ENCODE results near the gene ENTPD2.

DNA sequence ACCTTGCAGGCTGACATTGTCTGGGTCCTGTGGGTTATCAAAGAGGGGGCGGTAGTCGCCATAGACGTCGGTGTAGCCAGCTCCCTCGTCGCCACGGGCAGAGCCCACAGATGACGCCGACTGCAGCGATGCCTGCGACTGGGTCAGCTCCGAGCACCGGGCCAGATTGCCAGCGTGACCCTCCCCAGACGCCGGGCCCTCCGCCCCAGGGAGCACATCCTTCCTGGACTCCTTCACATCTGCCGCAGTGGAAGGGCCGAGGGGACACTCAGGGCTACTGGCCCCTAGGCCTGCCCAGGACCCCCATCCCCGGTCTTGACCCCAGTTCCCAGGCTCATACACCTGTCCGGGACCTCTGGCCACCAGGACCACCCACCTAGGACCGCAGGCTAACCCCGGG lies 39.7 kb downstream of the ENTPD2 start:
- TF ChIP-seq CTCF (IDR thresholded peaks at IDR 0.05): no peak
- no peak for TF ChIP-seq POLR2A (IDR thresholded peaks at IDR 0.05)
- TF ChIP-seq EP300 (IDR thresholded peaks at IDR 0.05): no peak

Measured in tibial nerve (tissue), 4 donors.